Left renal pelvis (tissue), 4 donors: ENCODE results near the gene MFSD12. TPM values are rescaled to one million over a fixed set of nuclear protein-coding genes. Genes with fewer than 3 reads are reported as not detected.
"Not testable (repeated sequence)": the region's sequence is repeated elsewhere in the genome, so short reads cannot be mapped to it uniquely, and the experiment has no call there.

Experiments
- DNase-seq, 4 donors: peaks; one replicate each; pipeline ENCODE4 v3.0.0-alpha.2; 2013; ENCODE audit warnings: low read depth in 4 of 4, low spot score in 3 of 4
- polyA plus RNA-seq, 4 donors: library from polyadenylated mRNA; unstranded; fragments of 120-200 nt; gene quantifications; one replicate each; pipeline ENCODE4 v1.2.1, GENCODE V29; 2013; ENCODE audit not compliant: insufficient read length in 4 of 4

The MFSD12 gene
- polyA plus RNA-seq, 4 donors: 31.5 to 68.4 (median 49.5) TPM

DNA sequence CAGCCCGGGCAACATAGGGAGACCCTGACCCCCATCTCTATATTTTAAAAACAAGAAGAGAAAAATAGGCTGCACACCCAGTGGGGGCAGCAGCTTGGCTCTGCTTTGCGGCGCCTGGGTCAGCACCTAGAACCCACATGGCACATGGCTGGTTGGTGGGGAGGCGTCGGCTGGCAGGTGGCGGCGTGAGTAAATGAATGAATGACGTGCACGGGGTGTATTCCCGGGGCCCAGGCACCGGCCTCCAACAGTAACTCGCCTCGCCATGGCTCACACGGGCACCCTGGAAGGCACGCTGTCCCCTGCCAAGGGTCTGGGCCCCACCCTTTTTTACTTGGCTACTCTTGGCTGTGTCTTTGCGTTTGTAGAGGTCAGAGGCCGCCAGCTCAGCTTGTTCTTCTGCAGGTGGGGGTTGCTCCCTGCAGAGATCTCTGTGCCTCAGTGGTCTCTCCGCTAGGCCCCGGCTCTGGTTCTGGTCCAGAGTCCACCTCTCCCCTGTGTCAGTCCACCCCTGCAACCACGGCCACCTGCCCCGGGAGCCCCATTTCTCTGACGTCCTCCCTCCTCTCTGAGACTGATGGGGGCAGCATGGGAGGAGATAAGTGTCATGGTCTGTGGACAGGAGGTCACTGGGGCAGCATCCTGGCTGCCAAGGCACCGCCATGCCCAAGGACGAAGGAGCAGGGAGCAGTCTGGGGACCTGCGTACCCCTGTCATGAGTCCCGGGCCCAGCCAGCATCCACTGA is 45.7 kb downstream of the MFSD12 start:
- no peak for DNase-seq

DNA sequence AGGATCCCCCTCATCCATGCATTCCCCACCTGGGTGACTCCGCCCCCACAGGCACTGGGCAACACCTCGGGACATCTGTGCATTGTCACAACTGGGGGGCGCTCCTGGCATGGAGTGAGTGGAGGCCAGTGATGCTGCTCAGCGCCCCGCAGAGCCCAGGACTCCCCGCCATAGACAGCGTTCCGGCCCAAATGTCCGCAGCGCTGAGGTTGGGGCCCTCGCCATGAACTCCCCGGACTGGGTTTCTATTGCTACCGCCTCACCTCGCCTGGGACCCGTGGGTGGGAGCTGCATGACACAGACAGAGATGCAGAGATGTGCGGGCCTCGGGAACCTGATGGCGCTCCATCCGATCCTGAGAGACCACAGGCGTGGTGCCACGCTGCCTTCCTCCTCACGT is 46.7 kb downstream of the MFSD12 start:
- no peak for DNase-seq

DNA sequence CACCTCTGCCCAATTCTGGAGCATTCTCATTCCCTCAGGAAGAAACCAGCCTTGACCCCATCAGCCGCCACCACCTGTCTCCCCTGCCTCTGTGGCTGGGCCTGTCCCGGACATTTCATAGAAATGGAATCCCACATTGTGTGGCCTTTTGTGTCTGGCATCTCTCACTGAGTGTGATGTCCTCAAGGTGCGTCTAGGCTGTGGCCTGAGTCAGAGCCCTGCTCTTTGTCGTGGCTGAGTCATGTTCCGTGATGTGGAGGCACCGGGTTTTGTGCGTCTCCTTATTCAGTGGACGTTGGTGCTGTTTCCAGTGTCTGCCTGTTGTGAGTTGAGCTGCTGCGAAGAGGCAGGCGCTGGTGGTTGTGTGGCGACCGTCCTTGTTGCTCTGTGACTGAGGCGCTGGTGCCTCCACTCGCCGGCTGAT is 47.8 kb downstream of the MFSD12 start:
- no peak for DNase-seq

DNA sequence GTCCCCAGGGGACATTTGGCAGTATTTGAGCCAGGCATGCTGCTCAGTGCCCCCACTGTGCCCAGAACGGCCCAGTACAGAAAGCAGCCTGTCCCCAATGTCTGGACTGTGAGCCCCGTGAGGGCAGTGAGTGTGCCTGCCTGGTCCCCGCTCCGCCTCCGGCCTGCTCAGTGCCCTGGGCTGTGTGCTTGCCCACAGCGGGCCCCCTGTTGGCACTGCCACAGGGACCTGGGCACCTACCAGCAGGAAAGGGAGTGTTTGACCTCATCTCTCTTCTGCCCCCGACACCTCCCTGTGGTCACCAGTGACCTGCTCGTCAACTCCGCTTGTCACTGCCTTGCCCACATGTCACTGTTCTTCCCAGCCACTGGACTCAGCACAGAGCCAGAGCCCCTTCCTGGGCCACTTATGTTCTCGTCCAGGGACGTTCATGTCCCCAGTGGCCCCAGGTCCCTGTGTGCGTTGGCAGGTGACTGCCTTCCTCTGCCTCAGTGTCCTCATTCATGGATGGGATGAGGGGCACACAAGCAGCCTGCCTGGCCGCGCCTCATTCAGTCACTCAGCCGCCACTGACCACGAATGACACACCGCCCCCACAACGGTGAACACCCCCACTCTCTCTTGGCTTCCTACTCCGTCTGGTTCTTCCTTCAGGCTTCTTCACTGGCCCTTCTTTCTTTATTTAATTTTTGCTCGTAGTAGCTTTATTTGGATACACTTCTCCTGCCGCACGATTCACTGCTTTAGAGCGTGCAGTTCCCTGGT is 48.4 kb downstream of the MFSD12 start:
- DNase-seq: no peak

DNA sequence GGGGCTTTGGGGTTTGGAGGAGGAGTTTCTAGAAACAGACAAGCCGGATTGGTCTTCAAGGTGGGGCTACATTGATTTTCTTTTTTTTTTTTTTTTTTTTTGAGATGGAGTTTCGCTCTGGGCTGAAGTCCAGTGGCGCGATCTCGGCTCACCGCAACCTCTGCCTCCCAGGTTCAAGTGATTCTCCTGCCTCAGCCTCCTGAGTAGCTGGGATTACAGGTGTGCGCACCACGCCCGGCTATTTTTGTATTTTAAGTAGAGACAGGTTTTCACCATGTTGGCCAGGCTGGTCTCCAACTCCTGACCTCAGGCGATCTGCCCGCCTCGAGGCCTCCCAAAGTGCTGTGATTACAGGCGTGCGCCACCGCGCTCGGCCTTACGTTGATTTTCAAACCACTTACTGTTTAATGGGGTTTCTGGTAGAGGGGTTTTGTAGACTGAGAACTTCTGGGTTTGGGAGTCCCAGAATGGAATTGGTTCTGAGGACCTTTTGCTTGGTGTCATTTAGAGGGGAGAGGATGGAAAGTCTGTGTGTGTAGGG is 49.2 kb downstream of the MFSD12 start:
- DNase-seq: not testable (repeated sequence)

DNA sequence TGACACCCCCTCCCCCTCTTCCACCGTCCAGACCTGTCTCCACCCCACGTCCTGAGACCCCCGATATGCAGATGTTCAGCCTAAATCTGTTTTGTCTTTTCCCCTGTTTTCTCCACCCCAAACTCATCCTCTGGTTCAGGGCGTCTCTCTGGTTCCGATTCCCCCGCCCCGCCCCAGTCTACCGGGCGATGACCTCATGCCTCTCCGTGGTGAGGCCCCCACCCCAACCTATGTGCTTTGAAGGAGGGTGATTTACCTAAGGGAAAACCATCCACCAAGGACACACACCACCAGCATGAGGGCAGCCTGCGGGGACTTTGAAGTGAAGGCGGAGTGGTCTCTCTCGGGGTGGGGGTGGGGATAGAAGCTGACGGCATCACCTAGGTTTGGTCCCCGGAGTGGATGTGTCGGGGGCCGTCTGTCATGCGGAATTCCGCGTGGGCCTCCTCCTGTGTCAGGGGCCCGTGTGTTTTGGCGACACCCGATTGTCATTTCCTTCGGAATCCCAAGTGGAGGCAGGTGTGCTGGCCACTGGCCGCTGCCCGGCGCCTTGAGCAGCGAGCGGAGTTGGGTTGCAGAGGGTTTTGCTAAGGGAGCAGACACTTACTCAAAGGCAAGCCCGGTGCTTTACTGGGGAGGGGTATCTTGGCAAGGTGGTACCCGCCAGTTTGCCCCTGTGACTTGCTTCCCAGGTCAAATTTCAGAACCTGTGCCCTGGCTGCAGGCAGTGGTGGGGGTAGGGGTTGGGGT is 49.8 kb downstream of the MFSD12 start:
- no peak for DNase-seq

DNA sequence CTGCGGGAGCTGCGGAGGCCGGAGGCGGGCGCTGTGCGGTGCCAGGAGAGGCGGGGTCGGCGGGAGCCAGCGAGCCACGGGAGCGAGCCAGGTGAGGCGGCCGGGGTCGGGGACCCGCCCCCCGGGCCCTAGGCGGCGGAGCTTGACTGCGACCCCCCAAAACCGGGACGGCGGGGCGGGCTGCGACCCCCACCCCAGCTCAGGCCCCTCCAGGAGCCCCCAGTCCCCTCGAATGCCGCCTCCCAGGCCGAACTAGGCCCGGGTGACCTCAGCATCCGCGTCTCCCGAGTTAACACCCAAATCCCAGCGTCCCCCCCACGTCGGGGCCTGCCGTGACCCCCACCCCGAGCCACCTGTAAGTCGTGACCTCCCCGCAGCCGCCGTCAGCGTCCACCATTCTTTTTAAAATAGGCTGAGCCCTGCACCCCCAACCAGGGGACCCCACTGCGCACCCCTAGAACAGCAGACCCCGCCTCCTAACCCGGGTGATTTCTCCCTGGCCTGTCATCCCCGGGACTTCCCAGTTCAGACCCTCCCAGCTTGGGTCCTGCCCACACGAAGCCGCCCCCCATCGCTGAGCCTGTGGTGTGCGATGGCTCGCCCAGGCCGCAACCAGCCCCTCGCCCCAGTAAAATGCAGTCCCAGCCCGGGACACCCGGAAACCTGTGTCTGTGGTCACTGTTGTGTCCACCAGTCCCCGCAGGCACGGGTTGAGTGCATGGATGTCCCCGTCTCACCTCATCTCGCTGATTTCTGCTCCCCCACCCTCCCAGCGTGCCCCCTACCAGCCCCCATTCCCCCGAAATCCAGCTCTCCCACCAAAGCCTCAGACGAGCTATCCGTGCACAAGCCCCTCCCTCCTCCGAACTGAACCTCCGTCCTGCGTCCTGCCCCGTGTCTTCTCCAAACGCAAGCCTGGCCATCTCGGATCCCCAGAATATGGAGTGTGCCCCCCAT is 50.7 kb downstream of the MFSD12 start:
- DNase-seq: no peak

DNA sequence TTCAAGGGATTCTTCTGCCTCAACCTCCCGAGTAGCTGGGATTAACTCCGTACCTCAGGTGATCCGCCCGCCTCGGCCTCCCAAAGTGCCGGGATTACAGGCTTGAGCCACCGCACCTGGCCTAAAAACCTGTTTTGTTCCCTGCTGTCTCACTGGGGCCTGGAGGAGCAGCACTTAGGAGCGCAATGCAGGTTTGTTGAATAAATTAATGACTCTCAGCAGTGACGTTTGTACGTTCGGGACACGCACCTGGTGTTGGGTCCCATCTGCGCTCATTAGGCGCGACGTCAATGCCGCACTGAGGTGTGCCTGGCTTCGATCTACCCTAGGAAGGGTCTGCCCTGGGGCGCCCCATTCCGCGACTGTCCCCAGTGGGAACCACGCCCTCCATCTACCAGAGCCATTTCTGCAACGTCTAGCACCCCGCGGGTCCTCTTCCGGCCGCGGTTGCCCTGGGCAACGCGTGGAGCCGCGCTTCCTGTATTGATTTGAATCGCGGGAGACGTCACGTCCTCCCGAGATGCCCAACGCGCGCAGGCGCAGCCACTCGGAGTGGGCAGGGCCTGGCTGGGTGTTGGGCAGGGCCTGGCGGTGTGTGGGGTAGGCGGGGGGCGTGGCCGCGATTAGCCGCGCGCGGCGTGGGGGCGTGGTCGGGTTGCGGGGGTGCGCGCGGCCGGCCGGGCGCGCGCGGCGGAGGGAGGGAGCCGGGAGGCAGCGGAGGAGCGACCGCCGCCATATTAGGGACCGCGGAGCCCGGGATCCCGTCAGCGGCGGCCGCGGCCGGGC is 51.6 kb downstream of the MFSD12 start, which contains the start of gene FZR1:
Gene FZR1 (plus strand): TSS at position 714 of the 786 bp plus-strand sequence. CDS start 16,679 bp downstream, outside the sequence.
- peak; percentile 94 to 96 (median 95) for DNase-seq

DNA sequence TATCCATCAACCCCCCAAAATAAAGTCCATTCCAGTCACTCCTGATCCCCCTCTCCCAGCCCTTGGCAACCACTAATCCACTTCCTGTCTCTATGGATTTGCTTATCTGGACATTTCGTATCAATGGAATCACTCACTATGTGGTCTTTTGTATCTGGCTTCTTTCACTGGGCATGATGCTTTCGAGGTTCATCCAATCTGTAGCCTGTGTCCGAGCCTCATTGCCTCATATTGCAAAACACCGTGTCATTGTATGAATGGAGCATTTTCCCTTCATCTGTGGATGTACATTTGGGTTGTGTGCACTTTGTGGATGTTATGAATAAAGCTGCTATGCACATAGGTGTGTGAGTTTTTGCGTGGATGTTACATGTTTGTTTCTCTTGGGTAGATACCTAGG is 52.7 kb downstream of the MFSD12 start:
- DNase-seq: no peak

DNA sequence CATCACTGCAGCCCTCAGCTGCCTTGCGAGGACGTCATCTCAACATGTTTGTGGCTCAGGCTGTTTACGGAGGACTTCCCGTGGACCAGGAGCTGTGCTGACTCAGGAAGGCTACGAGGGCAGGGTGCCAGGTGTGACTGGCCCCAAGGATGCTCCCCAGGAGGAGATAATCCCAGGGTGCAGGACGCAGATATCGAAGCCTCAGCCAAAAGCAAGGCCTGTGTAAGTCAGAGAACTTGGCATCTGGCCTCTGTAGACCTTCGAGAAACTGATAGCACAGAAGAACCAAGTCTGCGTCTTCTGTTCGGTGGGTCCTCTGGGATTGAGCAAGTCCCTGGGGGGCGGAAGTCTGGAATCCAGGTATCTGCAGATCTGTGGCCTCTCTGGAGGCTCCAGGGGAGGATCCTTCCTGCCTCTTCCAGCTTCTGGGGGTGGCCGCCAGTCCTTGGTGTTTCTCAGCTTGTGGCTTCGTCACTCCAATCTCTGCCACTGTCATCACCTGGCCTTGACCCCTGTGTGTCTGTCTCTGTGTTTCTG is 54.3 kb downstream of the MFSD12 start:
- DNase-seq: no peak

DNA sequence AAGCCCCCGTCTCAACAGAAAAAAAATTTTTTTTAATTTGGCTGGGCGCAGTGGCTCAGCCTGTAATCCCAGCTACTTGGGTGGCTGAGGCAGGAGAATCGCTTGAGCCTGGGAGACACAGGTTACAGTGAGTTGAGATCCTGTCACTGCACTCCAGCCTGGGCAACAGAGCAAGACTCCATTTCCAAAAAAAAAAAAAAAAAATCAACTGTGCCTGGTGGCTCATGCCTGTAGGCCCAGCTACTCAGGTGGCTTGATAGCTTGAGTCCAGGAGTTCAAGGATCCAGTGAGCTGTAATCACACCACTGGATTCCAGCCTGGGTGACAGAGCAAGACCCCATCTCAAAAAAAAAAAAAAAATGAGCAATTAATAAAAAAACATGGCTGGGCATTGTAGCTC is 55.6 kb downstream of the MFSD12 start:
- DNase-seq: no peak

DNA sequence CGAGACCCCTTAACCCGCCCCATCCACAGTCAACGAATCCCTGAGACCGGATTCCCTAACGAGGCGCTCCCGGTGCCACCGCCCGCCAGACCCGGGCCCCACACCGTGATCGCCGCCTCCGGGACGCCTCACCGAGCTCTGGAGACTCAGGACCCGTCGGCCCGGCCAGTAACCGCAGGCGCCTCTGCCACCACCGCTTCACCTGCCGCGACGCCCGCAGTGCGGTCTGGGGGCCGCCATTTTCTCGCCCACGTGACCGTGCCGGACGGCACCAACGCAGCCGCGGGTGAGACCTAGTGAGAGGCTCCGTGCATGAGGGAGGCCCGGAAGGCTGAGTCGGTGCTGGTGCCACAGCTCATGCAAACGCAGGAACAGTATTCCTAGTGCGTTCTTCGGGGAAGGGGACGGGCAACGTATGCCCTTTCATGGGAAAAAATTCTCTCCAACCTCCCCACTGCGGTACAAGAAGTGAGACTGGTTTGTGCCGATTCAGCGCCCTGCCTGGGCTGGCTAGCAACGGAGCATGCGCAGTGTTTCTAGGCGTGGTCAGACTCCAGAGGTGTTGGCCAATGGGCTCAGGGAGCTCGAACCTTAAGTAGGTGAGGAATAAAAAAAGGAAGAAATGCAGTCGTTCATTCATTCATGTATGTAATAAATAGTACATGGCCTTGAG is 56.8 kb downstream of the MFSD12 start, which contains the start of gene DOHH:
Gene DOHH (minus strand): TSS at position 246 of the 673 bp plus-strand sequence. CDS start 3,860 bp downstream, outside the sequence.
- peak; percentile 92 to 96 (median 94) for DNase-seq

DNA sequence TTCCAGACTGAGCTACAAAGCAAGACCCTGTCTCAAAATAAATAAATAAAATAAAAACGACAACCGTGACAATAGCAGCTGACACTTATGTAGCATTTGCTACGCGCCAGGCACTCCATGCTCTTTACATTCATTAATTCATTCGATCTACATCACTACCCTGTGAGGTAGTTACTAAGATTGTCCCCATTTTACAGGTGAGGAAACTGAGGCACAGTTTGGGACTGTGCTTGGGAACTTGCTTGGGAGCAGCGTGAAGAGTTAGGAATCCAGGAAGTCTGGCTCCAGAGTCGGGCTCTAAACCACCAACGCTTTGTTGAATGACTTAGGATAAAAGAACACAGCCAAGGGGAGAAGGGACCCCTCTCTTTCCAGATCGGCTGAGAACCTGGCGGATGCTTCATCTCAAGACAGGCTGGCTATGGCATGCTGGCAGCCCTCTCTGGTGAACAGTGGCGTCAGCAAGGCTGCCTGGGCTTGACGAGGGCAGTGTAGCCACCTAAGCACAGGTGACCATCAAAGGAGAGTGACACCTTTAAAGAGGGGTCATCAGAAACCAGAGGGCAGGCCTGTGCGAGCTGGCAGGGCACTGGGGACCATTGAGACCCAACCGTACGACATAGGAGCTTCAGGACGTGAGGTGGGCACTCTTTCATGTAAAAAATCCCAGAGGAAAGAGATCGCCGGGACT is 57.5 kb downstream of the MFSD12 start:
- no peak for DNase-seq

DNA sequence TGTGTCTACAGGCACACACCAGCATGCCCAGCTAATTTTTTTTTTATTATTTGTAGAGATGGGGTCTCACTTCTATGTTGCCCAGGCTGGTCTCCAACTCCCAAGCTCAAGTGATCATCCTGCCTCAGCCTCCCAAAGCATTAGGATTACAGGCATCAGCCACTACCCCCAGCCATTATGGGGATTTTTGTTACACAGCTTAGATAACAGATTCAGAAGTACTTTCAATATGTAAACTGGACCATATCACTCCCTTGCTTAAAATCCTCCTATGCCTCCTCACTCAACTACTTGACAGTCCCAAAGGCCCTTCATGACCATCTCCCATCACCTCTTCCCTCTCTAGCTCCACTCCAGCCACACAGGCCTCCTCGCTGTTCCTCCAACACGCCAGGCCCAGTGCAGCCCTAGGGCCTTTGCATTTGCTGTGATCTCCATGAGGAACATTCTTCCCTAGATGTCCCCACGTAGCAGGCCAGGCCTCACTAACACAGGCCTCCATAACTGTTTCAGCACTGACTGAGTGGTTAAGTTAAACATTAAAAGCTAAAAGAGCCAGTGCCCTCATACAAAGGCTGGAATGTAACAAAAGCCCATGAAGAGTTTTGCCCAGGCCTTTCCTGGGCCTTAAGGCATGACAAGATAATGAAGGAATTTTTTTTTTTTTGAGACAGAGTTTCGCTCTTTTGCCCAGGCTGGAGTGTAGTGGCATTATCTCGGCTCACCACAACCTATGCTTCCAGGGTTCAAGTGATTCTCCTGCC is 59.4 kb downstream of the MFSD12 start:
- DNase-seq: no peak

DNA sequence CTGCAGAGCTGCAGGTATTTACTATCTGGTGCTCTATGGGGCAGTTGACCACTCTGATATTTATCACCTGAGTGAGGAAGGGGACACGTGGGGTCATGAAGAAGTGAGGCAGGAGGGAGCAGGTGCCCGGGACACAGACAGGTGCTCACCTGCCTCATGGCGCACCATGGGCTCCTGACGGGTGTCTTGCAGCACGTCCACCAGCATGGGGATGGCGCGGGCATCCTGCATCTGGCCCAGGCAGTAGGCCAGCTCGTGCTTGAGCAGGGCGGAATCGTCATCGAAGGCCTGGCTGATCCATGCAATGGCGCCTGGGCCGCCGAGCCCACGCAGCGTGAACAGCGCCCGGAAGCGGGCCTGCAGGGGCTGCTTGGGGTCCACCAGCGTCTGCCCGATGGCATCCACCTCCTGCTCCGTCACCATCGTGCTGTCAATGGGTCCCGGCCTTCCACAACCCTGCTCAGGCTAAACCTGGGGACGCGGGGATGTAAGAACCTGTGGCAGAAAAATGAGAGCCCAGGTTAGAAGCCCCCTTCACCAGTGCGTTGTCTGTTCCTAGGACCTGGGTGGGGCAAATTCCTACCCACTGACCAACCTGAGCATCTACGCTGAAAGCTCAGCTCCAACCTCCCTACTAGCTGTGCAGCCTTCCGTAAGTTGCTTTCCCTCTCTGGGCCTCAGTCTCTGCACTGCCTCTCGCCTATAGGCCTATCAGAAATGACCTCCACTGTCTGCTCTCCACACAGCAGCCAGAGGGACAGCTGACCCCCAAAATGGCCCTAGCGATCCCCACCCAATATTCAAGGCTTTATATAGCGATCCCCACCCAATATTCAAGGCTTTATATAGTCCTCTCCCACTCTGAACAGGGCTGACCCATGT is 60.8 kb downstream of the MFSD12 start:
- no peak for DNase-seq

DNA sequence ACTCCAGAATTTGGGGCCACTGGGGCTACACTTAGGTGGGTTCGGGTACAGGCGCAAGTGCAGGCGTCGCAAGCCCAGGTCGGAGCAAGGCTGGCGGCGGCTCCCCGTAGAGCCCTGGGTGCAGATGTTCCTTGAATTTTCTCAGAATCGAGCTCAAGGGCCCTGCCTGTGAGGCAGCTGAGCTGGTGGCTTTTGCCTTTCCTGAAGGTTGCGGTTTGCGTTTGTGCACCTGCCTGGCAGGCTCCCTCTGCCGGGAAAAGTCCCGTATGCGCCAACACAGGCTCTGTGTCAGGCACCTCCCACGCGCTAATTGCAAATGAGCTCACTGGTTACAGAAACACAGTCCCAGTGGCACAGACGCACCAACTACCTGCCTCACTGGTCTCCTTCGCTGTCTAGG is 62.8 kb downstream of the MFSD12 start:
- no peak for DNase-seq
